ENCODE data around the gene DHRSX.
"Not testable (repeated sequence)": the region's sequence is repeated elsewhere in the genome, so short reads cannot be mapped to it uniquely, and the experiment has no call there.

The DHRSX gene

GRCh38 chrX:2342874-2343273, 157.9 kb downstream of the DHRSX start:
- no peak for DNase-seq

GRCh38 chrX:2342281-2342688, 158.5 kb downstream of the DHRSX start:
- DNase-seq, result no peak

- no peak for DNase-seq
These were observed 159.8 kb downstream of the DHRSX start for GRCh38 chrX:2340991-2341390.

GRCh38 chrX:2336181-2336580, 164.6 kb downstream of the DHRSX start:
- DNase-seq, result no peak

- no peak for DNase-seq
These were observed 166.5 kb downstream of the DHRSX start for GRCh38 chrX:2334237-2334636.

- DNase-seq, result no peak
These were observed 168.5 kb downstream of the DHRSX start for GRCh38 chrX:2332252-2332651.

- no peak for DNase-seq
These were observed 169.9 kb downstream of the DHRSX start for GRCh38 chrX:2330910-2331309.

- DNase-seq, result no peak
These were observed 170.3 kb downstream of the DHRSX start for GRCh38 chrX:2330487-2330886.

- DNase-seq, result no peak
These were observed 173.4 kb downstream of the DHRSX start for GRCh38 chrX:2327423-2327822.

GRCh38 chrX:2325076-2325784, 175.5 kb downstream of the DHRSX start:
- peak; percentile 76 for DNase-seq

GRCh38 chrX:2324151-2324550, 176.6 kb downstream of the DHRSX start:
- no peak for DNase-seq

- DNase-seq, result no peak
These were observed 179.4 kb downstream of the DHRSX start for GRCh38 chrX:2321411-2321810.

GRCh38 chrX:2320580-2321327, 180.0 kb downstream of the DHRSX start:
- DNase-seq, result peak; percentile 40

GRCh38 chrX:2320089-2320488, 180.7 kb downstream of the DHRSX start:
- no peak for DNase-seq

- DNase-seq, result no peak
These were observed 182.4 kb downstream of the DHRSX start for GRCh38 chrX:2318371-2318770.

GRCh38 chrX:2317527-2318055, 183.2 kb downstream of the DHRSX start:
- no peak for DNase-seq

GRCh38 chrX:2316534-2316933, 184.2 kb downstream of the DHRSX start:
- DNase-seq, result no peak

GRCh38 chrX:2315434-2315833, 185.3 kb downstream of the DHRSX start:
- DNase-seq, result no peak

- DNase-seq, result no peak
These were observed 185.9 kb downstream of the DHRSX start for GRCh38 chrX:2314831-2315365.

- DNase-seq, result no peak
These were observed 186.7 kb downstream of the DHRSX start for GRCh38 chrX:2313864-2314640.

GRCh38 chrX:2312061-2312591, 188.7 kb downstream of the DHRSX start:
- not testable (repeated sequence) for DNase-seq

GRCh38 chrX:2311501-2311900, 189.3 kb downstream of the DHRSX start:
- no peak for DNase-seq

GRCh38 chrX:2301901-2302300, 198.9 kb downstream of the DHRSX start:
- no peak for DNase-seq
